NCI-H2227 treated with DMSO at 0.1 percent for 48 hours (cell line): Measurements from ENCODE around the gene AKIRIN1.
"Not testable (repeated sequence)": the region's sequence is repeated elsewhere in the genome, so short reads cannot be mapped to it uniquely, and the experiment has no call there.

Experiments
- DNase-seq: peaks from one replicate; lab custom pipeline; 2025; lab: John Stamatoyannopoulos, UW

Gene AKIRIN1

GRCh38 chr1:39046613-39047210 is 55.6 kb downstream of the AKIRIN1 start:
- no peak for DNase-seq

DNA sequence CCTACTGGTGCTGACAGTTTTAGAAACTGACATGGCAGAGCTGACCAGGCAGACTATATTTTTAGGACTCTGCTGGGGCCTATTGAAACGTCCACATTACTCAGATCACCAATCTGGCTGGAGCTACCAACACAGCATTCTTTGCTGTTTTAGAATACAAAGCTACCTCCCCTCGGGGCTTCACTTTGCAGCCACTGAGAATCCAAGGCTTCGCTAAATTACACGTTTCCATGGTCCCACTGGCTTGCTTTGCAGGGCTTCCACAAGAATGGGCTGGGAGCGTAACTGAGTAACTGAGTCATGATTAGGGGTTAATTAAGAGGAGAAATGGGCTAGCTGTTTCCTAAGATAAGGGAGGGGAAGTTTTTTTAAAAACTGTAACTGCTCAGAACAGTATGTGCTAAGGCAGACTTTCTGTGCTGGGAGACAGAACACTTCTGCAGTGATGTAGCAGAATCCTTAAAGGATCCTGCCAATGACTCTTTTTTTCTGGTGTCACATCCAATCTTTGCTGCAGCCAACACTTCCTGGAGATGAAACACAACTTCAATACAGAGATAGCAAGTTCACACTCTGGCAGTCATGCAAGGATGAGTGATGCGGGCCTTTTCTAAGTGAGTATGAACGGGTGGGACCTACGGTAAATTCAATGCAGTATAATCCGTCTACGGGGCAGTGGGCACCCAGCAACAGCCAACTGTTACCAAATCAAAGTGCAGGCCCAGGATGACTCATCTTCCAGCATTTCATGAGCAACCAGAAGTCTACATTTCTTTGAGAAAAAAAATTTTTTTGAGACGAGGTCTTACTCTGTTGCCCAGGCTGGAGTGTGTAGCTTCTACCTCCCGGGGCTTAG is 56.5 kb downstream of the AKIRIN1 start:
- no peak for DNase-seq

GRCh38 chr1:39048745-39049370 is 57.8 kb downstream of the AKIRIN1 start:
- DNase-seq, result no peak

DNA sequence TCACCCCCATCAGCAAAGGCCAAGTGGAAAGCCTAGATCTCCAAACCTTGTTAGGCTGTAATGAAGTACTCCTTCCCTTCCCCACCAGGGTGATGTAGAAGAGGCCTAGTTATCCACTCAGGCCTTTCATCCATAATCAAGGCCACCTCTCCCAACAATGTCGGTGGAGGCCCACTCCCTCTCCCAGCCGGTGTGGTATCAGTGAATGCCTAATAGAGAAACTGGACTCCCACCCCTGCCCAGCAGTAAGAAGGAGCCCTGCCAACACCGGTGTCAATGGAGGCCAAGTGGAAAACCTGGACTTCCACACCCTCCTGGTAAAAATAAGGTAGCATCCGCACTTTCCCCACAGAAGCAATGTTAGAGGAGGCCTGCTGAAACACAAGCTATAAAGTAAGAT is 58.9 kb downstream of the AKIRIN1 start:
- DNase-seq, result no peak

DNA sequence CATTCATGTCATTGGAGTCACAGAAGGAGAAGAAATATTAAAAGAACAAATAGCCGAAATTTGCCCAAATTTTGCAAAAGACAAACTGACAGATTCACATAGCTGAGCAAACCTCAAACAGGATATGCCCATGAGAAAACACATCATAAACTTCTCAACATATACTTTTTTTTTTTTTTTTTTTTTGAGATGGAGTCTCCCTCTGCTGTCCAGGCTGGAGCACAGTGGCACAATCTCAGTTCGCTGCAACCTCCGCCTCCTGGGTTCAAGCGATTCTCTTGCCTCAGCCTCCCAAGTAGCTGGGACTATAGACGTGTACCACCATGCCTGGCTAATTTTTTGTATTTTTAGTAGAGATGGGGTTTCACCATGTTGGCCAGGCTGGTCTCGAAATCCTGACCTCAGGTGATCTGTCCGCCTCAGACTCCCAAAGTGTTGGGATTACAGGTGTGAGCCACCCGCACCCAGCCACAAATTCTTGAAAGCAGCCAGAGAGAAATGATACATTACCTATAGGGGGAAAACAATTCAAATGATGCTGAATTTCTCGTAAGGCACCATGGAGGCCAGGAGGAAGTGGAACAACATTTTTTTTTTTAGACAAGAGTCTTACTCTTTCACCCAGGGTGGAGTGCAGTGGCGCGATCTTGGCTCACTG is 60.2 kb downstream of the AKIRIN1 start:
- DNase-seq, result not testable (repeated sequence)

DNA sequence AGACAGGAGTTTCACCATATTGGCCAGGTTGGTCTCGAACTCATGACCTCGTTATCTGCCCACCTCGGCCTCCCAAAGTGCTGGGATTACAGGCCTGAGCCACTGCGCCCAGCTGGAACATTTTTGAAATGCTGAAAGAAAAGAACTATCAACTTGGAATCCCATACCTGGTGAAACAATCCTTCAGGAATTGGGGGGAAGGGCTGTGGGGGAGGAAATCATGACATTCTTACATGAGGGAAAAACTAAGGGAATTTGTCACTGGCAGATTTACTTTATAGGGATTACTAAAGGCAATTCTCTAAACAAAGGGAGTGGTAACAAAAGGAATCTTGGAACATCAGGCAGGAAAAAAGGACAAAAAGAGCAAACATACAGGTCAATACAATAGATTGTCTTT is 60.9 kb downstream of the AKIRIN1 start:
- no peak for DNase-seq

DNA sequence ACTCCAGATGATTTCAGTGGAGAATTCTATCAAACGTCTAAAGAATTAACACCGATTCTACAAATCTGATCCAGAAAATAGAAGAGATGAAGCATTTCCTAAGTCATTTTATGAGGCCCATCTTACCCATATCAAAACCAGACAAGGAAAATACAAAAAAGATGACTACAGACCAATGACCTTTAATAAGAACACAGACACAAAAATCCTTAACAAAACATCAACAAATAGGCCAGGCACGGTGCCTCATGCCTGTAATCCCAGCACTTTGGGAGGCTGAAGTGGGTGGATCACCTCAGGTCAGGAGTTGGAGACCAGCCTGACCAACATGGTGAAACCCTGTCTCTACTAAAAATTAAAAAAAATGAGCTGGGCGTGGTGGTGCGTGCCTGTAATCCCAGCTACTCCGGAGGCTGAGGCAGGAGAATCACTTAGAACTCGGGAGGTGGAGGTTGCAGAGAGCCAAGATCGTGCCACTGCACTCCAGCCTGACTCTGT is 64.2 kb downstream of the AKIRIN1 start:
- not testable (repeated sequence) for DNase-seq
